B cell (primary cell): ENCODE data around the gene PSRC1.

Experiments used
- CTCF ChIP-seq: fragments of 200-600 bp; IDR thresholded peaks from one replicate; pipeline ENCODE4 v1.8.0; 2022; ENCODE audit warnings: antibody characterized with exemption, mild to moderate bottlenecking
- EZH2 ChIP-seq: IDR thresholded peaks from 2 replicates; pipeline ENCODE4 v1.6.1; 2012; ENCODE audit warnings: borderline replicate concordance, low read depth, mild to moderate bottlenecking, moderate library complexity, low read length; ENCODE audit not compliant: insufficient read depth, poor library complexity, severe bottlenecking

DNA sequence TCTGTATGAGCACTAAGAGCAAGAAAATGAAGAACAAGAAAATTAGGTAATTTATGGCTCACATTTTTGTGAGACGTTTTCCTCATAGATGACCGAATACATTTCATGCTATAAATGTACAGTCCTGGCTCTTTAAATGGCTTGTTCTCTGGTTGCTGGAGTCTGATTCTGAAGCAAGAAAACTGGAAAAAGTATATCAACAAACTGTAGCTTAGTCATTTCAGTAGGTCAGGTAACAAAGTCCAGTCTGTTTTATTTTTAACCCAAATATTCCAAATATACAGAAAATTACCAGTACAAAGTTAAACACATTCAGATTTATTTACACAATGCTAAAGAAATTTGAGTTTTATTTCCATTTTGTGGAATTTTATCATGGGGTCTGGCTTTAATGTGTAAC is 26.4 kb upstream of the PSRC1 start:
- no peak for TF ChIP-seq EZH2
- no peak for TF ChIP-seq CTCF
